Neural cell (in vitro differentiated cells): ENCODE measurements around the gene PRM1. TPM values are rescaled to one million over a fixed set of nuclear protein-coding genes. Genes with fewer than 3 reads are reported as not detected.
A peak's percentile ranks its signal among the peaks of the same experiment; 100 is the strongest.

Source experiments
- H2AFZ ChIP-seq: fragments of 200-600, 300-800 bp; sonication (generic), shearing (Covaris generic); 2 replicates; pipeline ENCODE4 v1.6.0; 2014; ENCODE audit warnings: low read depth, mild to moderate bottlenecking, antibody characterized with exemption, low read length, moderate library complexity
- H3F3A ChIP-seq: fragments of 200-600 bp; shearing (Covaris generic); 2 replicates; pipeline ENCODE4 v1.6.1; 2016; ENCODE audit warnings: mild to moderate bottlenecking, moderate library complexity, mixed read lengths, antibody characterized with exemption, low read length; ENCODE audit not compliant: insufficient read depth, poor library complexity, severe bottlenecking
- H3K27ac ChIP-seq: fragments of 200-600, 300-800 bp; sonication (generic), shearing (Covaris generic); 2 replicates; pipeline ENCODE4 v1.5.1; 2014; ENCODE audit warnings: mild to moderate bottlenecking, low read length, moderate library complexity
- H3K27me3 ChIP-seq: fragments of 300-800, 200-600 bp; sonication (generic), shearing (Covaris generic); 2 replicates; pipeline ENCODE4 v1.6.0; 2014; ENCODE audit warnings: mild to moderate bottlenecking, low read depth, low read length, moderate library complexity; ENCODE audit not compliant: insufficient read depth
- H3K36me3 ChIP-seq: fragments of 300-800, 200-600 bp; sonication (generic), shearing (Covaris generic); 2 replicates; pipeline ENCODE4 v1.5.1; 2014; ENCODE audit warnings: mild to moderate bottlenecking, antibody characterized with exemption, low read length, moderate library complexity; ENCODE audit not compliant: insufficient read depth
- H3K4me2 ChIP-seq: fragments of 300-800, 200-600 bp; sonication (generic), shearing (Covaris generic); 2 replicates; pipeline ENCODE4 v1.6.0; 2014; ENCODE audit warnings: mild to moderate bottlenecking, low read length
- H3K4me3 ChIP-seq: fragments of 300-800, 200-600 bp; sonication (generic), shearing (Covaris generic); 2 replicates; pipeline ENCODE4 v1.5.1; 2014; ENCODE audit warnings: mild to moderate bottlenecking, low read length, moderate library complexity
- H3K79me2 ChIP-seq: fragments of 200-600 bp; shearing (Covaris generic); replicated peaks from 2 replicates; pipeline ENCODE4 v1.6.0; 2014; ENCODE audit warnings: mild to moderate bottlenecking, low read length, moderate library complexity; ENCODE audit not compliant: insufficient read depth
- H3K9ac ChIP-seq: fragments of 300-800, 200-600 bp; sonication (generic), shearing (Covaris generic); 2 replicates; pipeline ENCODE4 v1.6.1; 2016; ENCODE audit warnings: mild to moderate bottlenecking, low read length, mixed read lengths
- H3K9me2 ChIP-seq: fragments of 200-600 bp; shearing (Covaris generic); 2 replicates; pipeline ENCODE4 v1.6.1; 2016; ENCODE audit warnings: mild to moderate bottlenecking, low read length, mixed read lengths; ENCODE audit not compliant: insufficient read depth
- H3K9me3 ChIP-seq: fragments of 200-600, 300-800 bp; sonication (generic), shearing (Covaris generic); 2 replicates; pipeline ENCODE4 v1.6.1; 2016; ENCODE audit warnings: mild to moderate bottlenecking, mixed run types, low read length, moderate library complexity, mixed read lengths
- H4K20me1 ChIP-seq: fragments of 200-600 bp; shearing (Covaris generic); 2 replicates; pipeline ENCODE4 v1.6.1; 2016; ENCODE audit warnings: mild to moderate bottlenecking, mixed run types; ENCODE audit not compliant: insufficient read depth
- EP300 ChIP-seq: fragments of 450-650 bp; conservative IDR thresholded peaks from 2 replicates; pipeline ENCODE4 v1.6.1; 2014; ENCODE audit warnings: antibody characterized with exemption, mild to moderate bottlenecking, moderate library complexity; ENCODE audit not compliant: poor library complexity, severe bottlenecking
- EZH2 ChIP-seq: fragments of 200-600, 300-800 bp; shearing (Covaris generic), sonication (generic); IDR thresholded peaks from 2 replicates; pipeline ENCODE4 v1.6.1; 2014; ENCODE audit warnings: antibody characterized with exemption, low read length, borderline replicate concordance, mild to moderate bottlenecking; ENCODE audit not compliant: insufficient read depth, poor library complexity, severe bottlenecking
- MXI1 ChIP-seq: fragments of 450-650 bp; conservative IDR thresholded peaks from 2 replicates; pipeline ENCODE4 v1.6.1; 2014; ENCODE audit warnings: antibody characterized with exemption, mild to moderate bottlenecking; ENCODE audit not compliant: poor library complexity, severe bottlenecking
- POLR2AphosphoS5 ChIP-seq: IDR thresholded peaks from 2 replicates; pipeline ENCODE4 v1.6.1; 2012
- RAD21 ChIP-seq: fragments of 450-650 bp; conservative IDR thresholded peaks from 2 replicates; pipeline ENCODE4 v1.6.1; 2014; ENCODE audit warnings: antibody characterized with exemption, mild to moderate bottlenecking, moderate library complexity
- SMC3 ChIP-seq: fragments of 450-650 bp; conservative IDR thresholded peaks from 2 replicates; pipeline ENCODE4 v1.6.1; 2014; ENCODE audit warnings: antibody characterized with exemption, mild to moderate bottlenecking, moderate library complexity; ENCODE audit not compliant: poor library complexity
- polyA plus RNA-seq: library from polyadenylated mRNA; depleted of rRNA; stranded (reverse); fragments of >200 nt; gene quantifications from 2 replicates; pipeline ENCODE4 v1.2.3, GENCODE V29; 2014
- TF ChIP-seq, protein P1 (sequence below): fragments of 450-650 bp; IDR thresholded peaks from 2 replicates; pipeline ENCODE4 v1.5.1; 2014; ENCODE audit warnings: antibody characterized with exemption, mild to moderate bottlenecking, moderate library complexity; ENCODE audit not compliant: poor library complexity, severe bottlenecking
- TF ChIP-seq, protein P2 (sequence below): IDR thresholded peaks from 2 replicates; pipeline ENCODE4 v1.6.1; 2012; ENCODE audit warnings: borderline replicate concordance

PRM1 gene
- polyA plus RNA-seq, 1 donor from 2014 or later: not detected

DNA sequence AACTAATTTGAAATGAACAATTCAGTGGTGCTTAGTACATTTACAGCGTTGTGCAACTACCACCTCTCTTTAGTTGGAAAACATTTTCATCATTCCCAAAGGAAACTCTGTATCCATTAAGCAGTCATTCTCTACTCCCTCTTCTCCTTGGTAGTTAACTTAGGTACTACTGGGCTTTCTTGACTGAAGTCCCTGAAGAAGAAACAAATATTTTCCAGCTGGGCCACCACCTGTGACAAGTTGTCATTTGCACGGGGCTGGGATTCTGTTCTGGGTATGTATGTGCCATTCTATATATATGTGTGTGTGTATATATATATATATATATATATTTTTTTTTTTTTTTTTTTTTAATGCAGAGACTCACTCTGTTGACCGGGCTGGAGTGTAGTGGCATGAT is 48.8 kb upstream of the PRM1 start:
- H3K9me3 ChIP-seq: no peaks in the 10 kb centered on the region
- no peaks in the 10 kb centered on the region for H3K27me3 ChIP-seq
- H3K27ac ChIP-seq: no peak overlapping the region
- H3K9ac ChIP-seq: no peak overlapping the region
- no peaks in the 10 kb centered on the region for H3F3A ChIP-seq
- no peaks in the 10 kb centered on the region for H3K36me3 ChIP-seq
- no peak overlapping the region for H2AFZ ChIP-seq
- TF ChIP-seq EZH2 (no peak), RAD21 (no peak), EP300 (no peak), MXI1 (no peak)
- TF ChIP-seq, protein P1, sequence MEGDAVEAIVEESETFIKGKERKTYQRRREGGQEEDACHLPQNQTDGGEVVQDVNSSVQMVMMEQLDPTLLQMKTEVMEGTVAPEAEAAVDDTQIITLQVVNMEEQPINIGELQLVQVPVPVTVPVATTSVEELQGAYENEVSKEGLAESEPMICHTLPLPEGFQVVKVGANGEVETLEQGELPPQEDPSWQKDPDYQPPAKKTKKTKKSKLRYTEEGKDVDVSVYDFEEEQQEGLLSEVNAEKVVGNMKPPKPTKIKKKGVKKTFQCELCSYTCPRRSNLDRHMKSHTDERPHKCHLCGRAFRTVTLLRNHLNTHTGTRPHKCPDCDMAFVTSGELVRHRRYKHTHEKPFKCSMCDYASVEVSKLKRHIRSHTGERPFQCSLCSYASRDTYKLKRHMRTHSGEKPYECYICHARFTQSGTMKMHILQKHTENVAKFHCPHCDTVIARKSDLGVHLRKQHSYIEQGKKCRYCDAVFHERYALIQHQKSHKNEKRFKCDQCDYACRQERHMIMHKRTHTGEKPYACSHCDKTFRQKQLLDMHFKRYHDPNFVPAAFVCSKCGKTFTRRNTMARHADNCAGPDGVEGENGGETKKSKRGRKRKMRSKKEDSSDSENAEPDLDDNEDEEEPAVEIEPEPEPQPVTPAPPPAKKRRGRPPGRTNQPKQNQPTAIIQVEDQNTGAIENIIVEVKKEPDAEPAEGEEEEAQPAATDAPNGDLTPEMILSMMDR: no peak
- no peaks in the 10 kb centered on the region for H3K9me2 ChIP-seq
- H4K20me1 ChIP-seq: no peaks in the 10 kb centered on the region
- no peak overlapping the region for H3K4me2 ChIP-seq
- no peaks in the 10 kb centered on the region for H3K79me2 ChIP-seq
- H3K4me3 ChIP-seq: no peak overlapping the region

DNA sequence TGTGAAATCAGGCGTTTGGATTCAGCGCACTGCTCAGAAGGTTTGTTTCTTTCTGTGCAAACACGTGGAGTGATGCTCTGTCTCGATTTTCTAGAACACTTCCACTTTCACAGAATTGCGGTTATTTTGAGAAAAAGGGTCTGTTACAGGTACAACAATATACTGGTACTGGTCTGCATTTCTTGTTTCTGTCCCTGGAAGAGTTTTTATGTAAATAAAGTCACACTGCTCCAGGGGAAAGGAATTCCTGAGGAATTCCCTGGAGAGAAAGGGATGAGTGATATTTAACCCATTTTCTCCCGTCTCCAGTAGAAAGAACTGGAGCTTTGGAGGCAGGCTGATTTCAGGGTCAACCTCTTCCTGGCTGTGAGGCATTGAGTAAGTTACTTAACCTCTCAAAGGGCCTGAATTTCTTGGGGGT is 48.0 kb upstream of the PRM1 start:
- TF ChIP-seq, protein P2, sequence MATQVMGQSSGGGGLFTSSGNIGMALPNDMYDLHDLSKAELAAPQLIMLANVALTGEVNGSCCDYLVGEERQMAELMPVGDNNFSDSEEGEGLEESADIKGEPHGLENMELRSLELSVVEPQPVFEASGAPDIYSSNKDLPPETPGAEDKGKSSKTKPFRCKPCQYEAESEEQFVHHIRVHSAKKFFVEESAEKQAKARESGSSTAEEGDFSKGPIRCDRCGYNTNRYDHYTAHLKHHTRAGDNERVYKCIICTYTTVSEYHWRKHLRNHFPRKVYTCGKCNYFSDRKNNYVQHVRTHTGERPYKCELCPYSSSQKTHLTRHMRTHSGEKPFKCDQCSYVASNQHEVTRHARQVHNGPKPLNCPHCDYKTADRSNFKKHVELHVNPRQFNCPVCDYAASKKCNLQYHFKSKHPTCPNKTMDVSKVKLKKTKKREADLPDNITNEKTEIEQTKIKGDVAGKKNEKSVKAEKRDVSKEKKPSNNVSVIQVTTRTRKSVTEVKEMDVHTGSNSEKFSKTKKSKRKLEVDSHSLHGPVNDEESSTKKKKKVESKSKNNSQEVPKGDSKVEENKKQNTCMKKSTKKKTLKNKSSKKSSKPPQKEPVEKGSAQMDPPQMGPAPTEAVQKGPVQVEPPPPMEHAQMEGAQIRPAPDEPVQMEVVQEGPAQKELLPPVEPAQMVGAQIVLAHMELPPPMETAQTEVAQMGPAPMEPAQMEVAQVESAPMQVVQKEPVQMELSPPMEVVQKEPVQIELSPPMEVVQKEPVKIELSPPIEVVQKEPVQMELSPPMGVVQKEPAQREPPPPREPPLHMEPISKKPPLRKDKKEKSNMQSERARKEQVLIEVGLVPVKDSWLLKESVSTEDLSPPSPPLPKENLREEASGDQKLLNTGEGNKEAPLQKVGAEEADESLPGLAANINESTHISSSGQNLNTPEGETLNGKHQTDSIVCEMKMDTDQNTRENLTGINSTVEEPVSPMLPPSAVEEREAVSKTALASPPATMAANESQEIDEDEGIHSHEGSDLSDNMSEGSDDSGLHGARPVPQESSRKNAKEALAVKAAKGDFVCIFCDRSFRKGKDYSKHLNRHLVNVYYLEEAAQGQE: peak; percentile 43
- TF ChIP-seq SMC3 (no peak), MXI1 (peak; percentile 29), POLR2AphosphoS5 (no peak)
- Histone ChIP-seq H3K27ac (no peak overlapping the region), H3F3A (no peaks in the 10 kb centered on the region), H3K9me2 (no peaks in the 10 kb centered on the region), H3K79me2 (no peaks in the 10 kb centered on the region), H2AFZ (no peak overlapping the region), H3K4me2 (peak overlapping the region; percentile 39), H3K9ac (no peak overlapping the region), H3K36me3 (no peaks in the 10 kb centered on the region), H4K20me1 (no peaks in the 10 kb centered on the region), H3K4me3 (peak overlapping the region; percentile 29), H3K27me3 (no peaks in the 10 kb centered on the region), H3K9me3 (no peaks in the 10 kb centered on the region)
